Keratinocyte (primary cell): ENCODE data around the gene GRAMD2A. TPM values are rescaled to one million over a fixed set of nuclear protein-coding genes. Genes with fewer than 3 reads are reported as not detected.

ENCODE experiments used
- DNase-seq: peaks from one replicate; pipeline ENCODE4 v3.0.0-alpha.2; 2011; ENCODE audit warnings: low read depth, missing footprints, low spot score
- FAIRE-seq: peaks from 2 replicates; lab custom pipeline; 2011; peaks lifted over from hg19 to GRCh38; lab: Jason Lieb, UNC
- H2AFZ ChIP-seq: 2 replicates; pipeline ENCODE4 v1.6.0; 2012; ENCODE audit warnings: low read length, control low read depth, inconsistent platforms; ENCODE audit not compliant: control insufficient read depth
- H3K27ac ChIP-seq: 2 replicates; pipeline ENCODE4 v1.5.1; 2011; ENCODE audit warnings: low read length; ENCODE audit not compliant: control insufficient read depth, insufficient read depth
- H3K27me3 ChIP-seq: 3 replicates; pipeline ENCODE4 v1.6.0; 2011; ENCODE audit warnings: low read length; ENCODE audit not compliant: control insufficient read depth, insufficient read depth; ENCODE audit errors: extremely low read depth
- H3K36me3 ChIP-seq, 2 experiments: 2 replicates in 1 of 2; 3 replicates in 1 of 2; pipeline ENCODE4 v1.5.1; 2011; ENCODE audit warnings: low read length in 2 of 2, mild to moderate bottlenecking in 1 of 2; ENCODE audit not compliant: control insufficient read depth in 2 of 2, insufficient read depth in 2 of 2; ENCODE audit errors: extremely low read depth in 1 of 2
- H3K4me1 ChIP-seq: 3 replicates; pipeline ENCODE4 v1.5.1; 2011; ENCODE audit warnings: low read length; ENCODE audit not compliant: control insufficient read depth, insufficient read depth; ENCODE audit errors: extremely low read depth
- H3K4me2 ChIP-seq: 3 replicates; pipeline ENCODE4 v1.6.0; 2011; ENCODE audit warnings: low read depth, low read length; ENCODE audit not compliant: control insufficient read depth, insufficient read depth; ENCODE audit errors: extremely low read depth
- H3K4me3 ChIP-seq, 3 experiments: fragments of 200-600 bp in 1 of 3; sonication (generic) in 1 of 3; 2 replicates in 2 of 3; 3 replicates in 1 of 3; pipeline ENCODE4 v1.5.1; 2011 to 2016; ENCODE audit warnings: low read length in 3 of 3, mild to moderate bottlenecking in 3 of 3, control low read depth in 2 of 3, inconsistent platforms in 1 of 3, low read depth in 1 of 3, mixed read lengths in 1 of 3, mixed run types in 1 of 3, moderate library complexity in 1 of 3; ENCODE audit not compliant: control insufficient read depth in 2 of 3, insufficient read depth in 2 of 3; ENCODE audit errors: extremely low read depth in 1 of 3
- H3K79me2 ChIP-seq: 2 replicates; pipeline ENCODE4 v1.6.0; 2012; ENCODE audit warnings: low read length; ENCODE audit not compliant: control insufficient read depth, insufficient read depth
- H3K9ac ChIP-seq: 3 replicates; pipeline ENCODE4 v1.6.0; 2011; ENCODE audit warnings: low read length; ENCODE audit not compliant: control insufficient read depth, insufficient read depth; ENCODE audit errors: extremely low read depth
- H3K9me1 ChIP-seq: 3 replicates; pipeline ENCODE4 v1.6.0; 2011; ENCODE audit warnings: low read length; ENCODE audit not compliant: control insufficient read depth, insufficient read depth; ENCODE audit errors: extremely low read depth
- H3K9me3 ChIP-seq: 2 replicates; pipeline ENCODE4 v1.5.1; 2012; ENCODE audit warnings: low read depth, low read length; ENCODE audit not compliant: control insufficient read depth
- H4K20me1 ChIP-seq: 3 replicates; pipeline ENCODE4 v1.6.0; 2011; ENCODE audit warnings: low read length; ENCODE audit not compliant: control insufficient read depth, insufficient read depth; ENCODE audit errors: extremely low read depth
- EZH2 ChIP-seq: IDR thresholded peaks from one replicate; pipeline ENCODE4 v1.6.1; 2012; ENCODE audit warnings: inconsistent platforms, mild to moderate bottlenecking, low read length, moderate library complexity
- dilution Hi-C: fragments of 300-500 bp; cut with MboI; formaldehyde crosslinking; loops from one replicate; pipeline ENCODE4 v1.7.0; 2020; ENCODE audit warnings: low sequenced_read_pairs; ENCODE audit not compliant: extremely low pct_ligation_motif_present
- polyA plus RNA-seq, 5 experiments: library from polyadenylated mRNA; depleted of rRNA in 3 of 5; stranded (reverse) in 3 of 5; stranded (forward) in 1 of 5; unstranded in 1 of 5; fragments of >200 nt; gene quantifications; 1 replicate in 1 of 5; 2 replicates in 3 of 5; 3 replicates in 1 of 5; pipeline versions ENCODE4 v1.2.1 to v1.2.3, GENCODE V29; 2011 to 2012; ENCODE audit warnings: missing spikeins in 2 of 5, low read depth in 1 of 5, low replicate concordance in 1 of 5
- TF ChIP-seq, protein P1 (sequence below), 3 experiments: IDR thresholded peaks in 1 of 3; conservative IDR thresholded peaks in 1 of 3; optimal IDR thresholded peaks in 1 of 3; 2 replicates in 2 of 3; 3 replicates in 1 of 3; pipeline versions ENCODE3 to v1.5.1; 2011; ENCODE audit warnings: low read length in 3 of 3, mild to moderate bottlenecking in 3 of 3, moderate library complexity in 2 of 3, control low read depth in 1 of 3, inconsistent platforms in 1 of 3; ENCODE audit not compliant: insufficient read depth in 2 of 3; ENCODE audit errors: extremely low read depth in 1 of 3

The GRAMD2A gene
- polyA plus RNA-seq, 1 donor (not counting 4 experiments of a cell fraction or from before 2014, with no cell fraction given): 5.7 TPM

DNA sequence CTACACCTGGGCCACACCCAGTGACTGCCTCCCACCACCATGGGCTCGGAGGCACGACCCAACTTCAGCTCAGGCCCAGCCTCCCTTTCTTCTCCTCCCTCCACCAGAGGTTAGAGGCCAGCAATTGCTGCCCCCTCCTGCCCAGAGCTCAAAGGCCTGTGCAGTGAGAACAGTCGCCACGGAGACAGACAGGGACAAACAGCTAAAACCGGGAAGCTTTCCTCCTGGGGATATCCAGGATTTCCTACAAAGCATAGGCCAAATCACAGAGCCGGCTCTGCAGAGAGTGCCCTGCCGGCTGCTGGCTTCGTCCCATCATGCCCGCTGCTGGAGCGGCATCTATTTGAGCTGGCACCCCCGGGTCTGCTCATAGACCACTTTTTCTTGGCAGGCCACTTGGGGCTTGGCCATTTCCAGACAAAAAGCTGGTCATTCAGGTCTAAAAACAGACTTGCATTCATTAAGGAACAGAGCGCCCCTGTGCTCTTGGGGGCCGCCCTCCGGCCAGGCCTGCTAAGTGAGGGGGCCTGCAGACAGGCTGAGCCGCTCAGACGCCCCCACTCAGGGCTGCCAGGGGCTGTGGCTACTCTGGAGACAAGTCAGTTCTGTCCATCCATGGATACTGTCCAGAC lies 17.5 kb downstream of the GRAMD2A start:
- Histone ChIP-seq H3K79me2 (no peaks in the 10 kb centered on the region), H3K4me3 (no peak overlapping the region), H3K9me1 (no peaks in the 10 kb centered on the region), H4K20me1 (no peaks in the 10 kb centered on the region), H3K9ac (no peak overlapping the region), H2AFZ (no peak overlapping the region), H3K27me3 (no peaks in the 10 kb centered on the region), H3K4me2 (no peak overlapping the region), H3K4me1 (peaks cover 17% of the 10 kb centered on the region), H3K36me3 (no peaks in the 10 kb centered on the region), H3K27ac (no peak overlapping the region), H3K9me3 (no peaks in the 10 kb centered on the region)
- FAIRE-seq (no peak), DNase-seq (no peak)
- dilution Hi-C loops: no loop called here
- TF ChIP-seq EZH2: no peak
- TF ChIP-seq, protein P1, sequence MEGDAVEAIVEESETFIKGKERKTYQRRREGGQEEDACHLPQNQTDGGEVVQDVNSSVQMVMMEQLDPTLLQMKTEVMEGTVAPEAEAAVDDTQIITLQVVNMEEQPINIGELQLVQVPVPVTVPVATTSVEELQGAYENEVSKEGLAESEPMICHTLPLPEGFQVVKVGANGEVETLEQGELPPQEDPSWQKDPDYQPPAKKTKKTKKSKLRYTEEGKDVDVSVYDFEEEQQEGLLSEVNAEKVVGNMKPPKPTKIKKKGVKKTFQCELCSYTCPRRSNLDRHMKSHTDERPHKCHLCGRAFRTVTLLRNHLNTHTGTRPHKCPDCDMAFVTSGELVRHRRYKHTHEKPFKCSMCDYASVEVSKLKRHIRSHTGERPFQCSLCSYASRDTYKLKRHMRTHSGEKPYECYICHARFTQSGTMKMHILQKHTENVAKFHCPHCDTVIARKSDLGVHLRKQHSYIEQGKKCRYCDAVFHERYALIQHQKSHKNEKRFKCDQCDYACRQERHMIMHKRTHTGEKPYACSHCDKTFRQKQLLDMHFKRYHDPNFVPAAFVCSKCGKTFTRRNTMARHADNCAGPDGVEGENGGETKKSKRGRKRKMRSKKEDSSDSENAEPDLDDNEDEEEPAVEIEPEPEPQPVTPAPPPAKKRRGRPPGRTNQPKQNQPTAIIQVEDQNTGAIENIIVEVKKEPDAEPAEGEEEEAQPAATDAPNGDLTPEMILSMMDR (optimal IDR thresholded peaks at IDR 0.05 in 1 of 3, IDR thresholded peaks at IDR 0.05 in 1 of 3, conservative IDR thresholded peaks at IDR 0.05 in 1 of 3; ENCODE audit: extremely low read depth in 1 of 3, insufficient read depth in 2 of 3, low read length in 3 of 3): no peak

DNA sequence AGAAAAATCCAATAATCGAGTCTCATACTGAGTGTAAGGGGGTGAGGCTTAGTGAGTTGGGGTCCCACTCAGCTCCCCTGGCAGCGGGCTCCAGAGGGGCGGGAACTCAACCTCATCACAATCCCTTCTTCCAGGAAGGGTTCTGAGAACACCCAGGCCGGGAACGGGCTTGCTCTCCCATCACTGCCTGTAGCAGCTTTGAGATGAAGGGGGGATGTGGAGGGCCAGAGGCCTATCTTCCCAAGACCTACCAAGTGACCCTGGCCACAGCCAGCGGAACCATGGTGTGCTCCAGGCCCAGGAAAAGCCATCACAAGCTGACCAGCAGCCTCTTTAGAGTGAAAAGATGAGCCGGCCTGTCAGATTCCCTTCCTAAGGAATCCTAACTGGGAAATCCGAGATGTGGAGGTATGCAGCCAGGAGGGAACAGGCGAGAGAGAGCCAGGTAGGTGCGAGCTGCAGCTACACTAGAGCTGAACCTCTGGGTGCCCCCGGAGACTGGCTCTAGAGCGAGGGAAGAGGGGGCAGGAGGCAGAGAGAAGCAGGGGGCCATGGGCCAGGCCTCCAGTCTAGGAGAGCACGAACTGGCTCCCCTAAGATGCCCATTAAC lies 18.5 kb downstream of the GRAMD2A start:
- no peak overlapping the region for H3K4me2 ChIP-seq
- H2AFZ ChIP-seq: no peak overlapping the region
- H4K20me1 ChIP-seq: no peaks in the 10 kb centered on the region
- peaks cover 17% of the 10 kb centered on the region for H3K4me1 ChIP-seq
- TF ChIP-seq, protein P1 (optimal IDR thresholded peaks at IDR 0.05 in 1 of 3, IDR thresholded peaks at IDR 0.05 in 1 of 3, conservative IDR thresholded peaks at IDR 0.05 in 1 of 3; ENCODE audit: extremely low read depth in 1 of 3, insufficient read depth in 2 of 3, low read length in 3 of 3): no peak
- TF ChIP-seq EZH2: no peak
- H3K4me3 ChIP-seq: no peak overlapping the region
- no peaks in the 10 kb centered on the region for H3K27me3 ChIP-seq
- H3K36me3 ChIP-seq: no peaks in the 10 kb centered on the region
- dilution Hi-C loops: no loop called here
- no peak overlapping the region for H3K9ac ChIP-seq
- DNase-seq: no peak
- H3K79me2 ChIP-seq: no peaks in the 10 kb centered on the region
- no peak overlapping the region for H3K27ac ChIP-seq
- FAIRE-seq: no peak
- H3K9me1 ChIP-seq: no peaks in the 10 kb centered on the region
- no peaks in the 10 kb centered on the region for H3K9me3 ChIP-seq
